Mammary epithelial cell (primary cell): ENCODE measurements around the gene HOXD13.

Source experiments
- CTCF ChIP-seq, 2 donors: IDR thresholded peaks in 1 of 2; conservative IDR thresholded peaks in 1 of 2; 2 replicates each; pipeline ENCODE4 v1.5.1; 2011 to 2012; ENCODE audit warnings: inconsistent platforms in 2 of 2, low read length in 2 of 2, mild to moderate bottlenecking in 2 of 2, control low read depth in 1 of 2, low read depth in 1 of 2; ENCODE audit not compliant: insufficient read depth in 1 of 2; ENCODE audit errors: extremely low read depth in 1 of 2
- EZH2 ChIP-seq: IDR thresholded peaks from 2 replicates; pipeline ENCODE4 v1.6.1; 2012; ENCODE audit warnings: low read length, inconsistent platforms, borderline replicate concordance

DNA sequence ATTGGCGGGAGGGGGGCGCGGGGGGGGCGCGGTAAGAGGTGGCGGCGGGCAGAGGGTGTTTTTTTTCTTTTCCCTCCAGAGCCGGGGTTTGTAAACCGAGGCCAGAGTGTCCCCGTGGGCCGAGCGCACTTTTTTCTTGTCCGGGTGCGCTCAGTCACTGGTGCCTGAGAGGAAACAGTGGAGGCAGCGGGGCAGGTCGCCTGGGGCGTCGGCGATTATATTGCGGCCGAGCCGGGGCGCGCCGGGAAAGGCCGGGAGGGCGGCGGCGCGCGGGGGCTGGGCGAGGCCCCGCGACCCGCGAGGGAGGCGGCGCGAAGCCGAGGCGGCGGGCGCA lies 37.3 kb downstream of the HOXD13 start:
- TF ChIP-seq CTCF (conservative IDR thresholded peaks at IDR 0.05 in 1 of 2, IDR thresholded peaks at IDR 0.05 in 1 of 2; ENCODE audit: extremely low read depth in 1 of 2, insufficient read depth in 1 of 2, low read depth in 1 of 2, low read length in 2 of 2) (no peak), EZH2 (no peak)
